Sigmoid colon (tissue), 3 donors: ENCODE data around the gene LEFTY2.

Source experiments
- CTCF ChIP-seq, 4 experiments: fragments of 450-650 bp in 3 of 4; fragments of 200-600 bp in 1 of 4; IDR thresholded peaks; one replicate each; pipeline ENCODE4 v1.5.1; 2016 to 2019; ENCODE audit warnings: antibody characterized with exemption in 4 of 4, mild to moderate bottlenecking in 3 of 4, moderate library complexity in 2 of 4
- POLR2A ChIP-seq, 2 donors: fragments of 450-650 bp; IDR thresholded peaks; one replicate each; pipeline ENCODE4 v1.6.1; 2016; ENCODE audit warnings: antibody characterized with exemption in 2 of 2, mild to moderate bottlenecking in 2 of 2, moderate library complexity in 2 of 2

- no peak for TF ChIP-seq CTCF (IDR thresholded peaks at IDR 0.05)
- TF ChIP-seq POLR2A (IDR thresholded peaks at IDR 0.05): no peak
These were observed 31.5 kb downstream of the LEFTY2 start for GRCh38 chr1:225909477-225909876.
